Fibroblast of lung (primary cell): ENCODE data around the gene NCR3LG1.

Experiments used
- CTCF ChIP-seq, 2 donors: IDR thresholded peaks in 1 of 2; conservative IDR thresholded peaks in 1 of 2; 1 replicate in 1 of 2; 2 replicates in 1 of 2; pipeline ENCODE4 v1.5.1; 2011 to 2012; ENCODE audit warnings: low read length in 2 of 2, control low read depth in 1 of 2, inconsistent platforms in 1 of 2, low read depth in 1 of 2, mild to moderate bottlenecking in 1 of 2
- EZH2 ChIP-seq: IDR thresholded peaks from 2 replicates; pipeline ENCODE4 v1.5.1; 2012; ENCODE audit warnings: low read length, control low read depth, mild to moderate bottlenecking; ENCODE audit errors: missing control alignments

GRCh38 chr11:17375547-17375946 lies 23.9 kb downstream of the NCR3LG1 start:
- TF ChIP-seq CTCF (conservative IDR thresholded peaks at IDR 0.05 in 1 of 2, IDR thresholded peaks at IDR 0.05 in 1 of 2; ENCODE audit: low read depth in 1 of 2, low read length in 2 of 2) (no peak), EZH2 (no peak)
